ENCODE data around the gene SREBF2. TPM values are rescaled to one million over a fixed set of nuclear protein-coding genes. Genes with fewer than 3 reads are reported as not detected.
A peak's percentile ranks its signal among the peaks of the same experiment; 100 is the strongest.

The SREBF2 gene
- total RNA-seq, 1 donor from 2014 or later, result 89.7 TPM

- ATAC-seq, result no peak
- intact Hi-C loops (cut with micrococcal nuclease), result no loop called here
- DNase-seq, result no peak
Measured at GRCh38 chr22:41836551-41836950, 3.6 kb downstream of the SREBF2 start.

GRCh38 chr22:41838842-41839618 is 6.1 kb downstream of the SREBF2 start:
- intact Hi-C loops (cut with micrococcal nuclease), result no loop called here
- DNase-seq (no peak), ATAC-seq (no peak)

- DNase-seq (no peak), ATAC-seq (no peak)
- intact Hi-C loops (cut with micrococcal nuclease), result no loop called here
Measured at GRCh38 chr22:41840216-41840615, 7.3 kb downstream of the SREBF2 start.

GRCh38 chr22:41841085-41841712 is 8.3 kb downstream of the SREBF2 start:
- ATAC-seq, result peak; percentile 50
- intact Hi-C loops (cut with micrococcal nuclease), result no loop called here
- DNase-seq, result no peak

- no peak for DNase-seq
Measured at GRCh38 chr22:41842996-41843970, 10.4 kb downstream of the SREBF2 start.

GRCh38 chr22:41844036-41844435 is 11.1 kb downstream of the SREBF2 start:
- intact Hi-C loops (cut with micrococcal nuclease), result no loop called here
- DNase-seq, result no peak
- no peak for ATAC-seq

More at GRCh38 chr22:41842996-41843970, 10.4 kb downstream of the SREBF2 start:
- no peak for ATAC-seq
- intact Hi-C loops (cut with micrococcal nuclease), result no loop called here

- ATAC-seq, result no peak
- intact Hi-C loops (cut with micrococcal nuclease), result no loop called here
- DNase-seq, result no peak
Measured at GRCh38 chr22:41844513-41844912, 11.6 kb downstream of the SREBF2 start.

GRCh38 chr22:41845380-41846267 is 12.7 kb downstream of the SREBF2 start:
- ATAC-seq (peak; percentile 12), DNase-seq (no peak)
- intact Hi-C loops (cut with micrococcal nuclease), result no loop called here

- DNase-seq (no peak), ATAC-seq (no peak)
- intact Hi-C loops (cut with micrococcal nuclease), result no loop called here
Measured at GRCh38 chr22:41846268-41846987, 13.5 kb downstream of the SREBF2 start.

GRCh38 chr22:41847300-41847699 is 14.4 kb downstream of the SREBF2 start:
- ATAC-seq (no peak), DNase-seq (no peak)
- intact Hi-C loops (cut with micrococcal nuclease), result no loop called here

GRCh38 chr22:41848468-41848867 is 15.6 kb downstream of the SREBF2 start:
- DNase-seq, result no peak
- intact Hi-C loops (cut with micrococcal nuclease), result no loop called here
- peak; percentile 64 for ATAC-seq

- ATAC-seq (no peak), DNase-seq (no peak)
- intact Hi-C loops (cut with micrococcal nuclease), result no loop called here
Measured at GRCh38 chr22:41856469-41856868, 23.6 kb downstream of the SREBF2 start.

GRCh38 chr22:41857155-41857859 is 24.4 kb downstream of the SREBF2 start:
- intact Hi-C loops (cut with micrococcal nuclease), result no loop called here
- DNase-seq, result no peak
- peak; percentile 75 for ATAC-seq

- DNase-seq (no peak), ATAC-seq (no peak)
- intact Hi-C loops (cut with micrococcal nuclease), result no loop called here
Measured at GRCh38 chr22:41857860-41858199, 24.9 kb downstream of the SREBF2 start.

GRCh38 chr22:41862160-41862529 is 29.2 kb downstream of the SREBF2 start:
- DNase-seq (no peak), ATAC-seq (peak; percentile 18)
- intact Hi-C loops (cut with micrococcal nuclease), result no loop called here

GRCh38 chr22:41862530-41863266 is 29.8 kb downstream of the SREBF2 start:
- DNase-seq (no peak), ATAC-seq (peak; percentile 48)
- intact Hi-C loops (cut with micrococcal nuclease), result no loop called here

GRCh38 chr22:41863472-41863871 is 30.6 kb downstream of the SREBF2 start:
- ATAC-seq (no peak), DNase-seq (no peak)
- intact Hi-C loops (cut with micrococcal nuclease), result no loop called here
